ENCODE results near the gene SELENOI.

DNA sequence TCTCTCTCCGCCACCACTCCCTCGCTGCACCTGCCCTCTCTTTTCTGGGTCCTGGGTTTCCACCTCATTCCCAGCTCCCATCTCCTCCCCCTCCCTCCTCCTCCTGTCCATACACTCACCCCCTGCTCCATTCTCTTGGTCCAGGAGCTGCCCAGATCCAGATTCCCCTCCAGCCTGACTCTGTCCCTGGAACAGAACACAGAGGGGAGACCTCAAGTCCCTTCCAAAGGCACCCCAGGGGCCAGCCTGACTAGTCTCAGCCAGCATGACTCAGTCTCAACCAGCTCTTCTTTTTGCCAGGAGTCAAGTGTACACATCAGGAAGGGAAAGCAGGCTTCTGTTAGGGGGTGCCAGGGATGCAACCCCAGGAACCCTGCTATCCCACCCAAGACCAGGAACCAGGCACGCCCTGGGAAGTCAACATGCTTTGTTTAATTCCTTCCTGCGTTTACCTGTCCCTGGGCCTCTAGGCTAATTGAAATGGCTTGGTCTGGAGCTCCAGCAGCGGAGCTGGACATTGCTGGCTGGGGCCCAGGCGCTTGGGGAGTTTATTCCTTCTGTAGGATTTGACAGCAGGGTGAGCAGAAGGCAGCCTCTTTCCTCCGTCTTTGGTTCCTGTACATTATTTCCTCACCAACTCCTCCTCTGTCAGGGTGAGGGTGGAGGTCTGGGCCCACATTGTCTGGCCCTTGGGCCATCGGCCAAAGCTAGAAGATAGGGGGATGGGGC is 28.4 kb upstream of the SELENOI start:
- TF ChIP-seq POLR2A (IDR thresholded peaks at IDR 0.05; ENCODE audit: low read depth, low read length) (no peak), TAF1 (IDR thresholded peaks at IDR 0.05; ENCODE audit: low read depth, low read length) (no peak), POU2F2 (IDR thresholded peaks at IDR 0.05; ENCODE audit: low read depth, low read length) (no peak), POLR2AphosphoS5 (IDR thresholded peaks at IDR 0.05; ENCODE audit: low read depth, low read length) (no peak), SPI1 (IDR thresholded peaks at IDR 0.05; ENCODE audit: low read depth, low read length) (no peak), PAX5 (IDR thresholded peaks at IDR 0.05; ENCODE audit: insufficient read depth, low read length, severe bottlenecking) (no peak)
